ENCODE measurements around the gene GRAMD1A.

DNA sequence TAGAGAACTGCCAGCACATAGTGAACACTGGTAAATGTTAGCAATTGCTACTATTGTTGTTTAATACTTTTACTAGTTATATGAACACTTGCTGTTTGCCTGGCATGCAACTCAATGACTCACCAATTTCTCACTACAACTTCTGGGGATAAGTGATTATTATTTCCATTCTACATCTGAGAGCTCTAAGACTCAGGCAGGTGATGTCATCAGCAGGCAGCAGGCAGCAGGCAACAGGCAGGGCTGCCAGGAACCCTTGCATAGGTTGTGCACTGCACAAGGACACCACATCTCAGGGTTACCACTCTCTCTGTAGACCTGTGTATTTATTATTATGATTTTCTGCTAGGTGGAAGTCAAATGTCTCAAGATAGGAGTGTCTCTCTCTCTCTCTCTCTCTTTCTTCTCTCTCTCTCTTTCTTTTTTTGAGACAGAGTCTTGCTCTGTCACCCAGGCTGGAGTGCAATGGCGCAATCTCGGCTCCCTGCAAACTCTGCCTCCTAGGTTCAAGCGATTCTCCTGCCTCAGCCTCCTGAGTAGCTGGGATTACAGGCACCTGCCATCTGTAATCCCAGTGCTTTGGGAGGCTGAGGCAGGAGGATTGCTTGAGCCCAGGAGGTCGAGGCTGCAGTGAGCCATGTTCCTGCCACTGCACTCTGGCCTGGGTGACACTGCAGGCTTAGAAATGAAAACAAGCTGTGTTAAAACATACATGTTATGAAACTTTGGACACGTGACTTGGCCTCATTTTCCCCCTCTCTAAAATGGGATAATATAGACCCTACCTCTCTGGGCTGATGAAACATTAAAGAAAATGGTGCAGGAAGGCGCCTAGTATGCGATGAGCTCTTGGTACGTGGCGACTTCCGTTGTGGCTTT, 64.1 kb downstream of the GRAMD1A start:
- no peak for TF ChIP-seq POLR2A (IDR thresholded peaks at IDR 0.05; ENCODE audit: extremely low read depth, insufficient read length)
- TF ChIP-seq, protein P1, sequence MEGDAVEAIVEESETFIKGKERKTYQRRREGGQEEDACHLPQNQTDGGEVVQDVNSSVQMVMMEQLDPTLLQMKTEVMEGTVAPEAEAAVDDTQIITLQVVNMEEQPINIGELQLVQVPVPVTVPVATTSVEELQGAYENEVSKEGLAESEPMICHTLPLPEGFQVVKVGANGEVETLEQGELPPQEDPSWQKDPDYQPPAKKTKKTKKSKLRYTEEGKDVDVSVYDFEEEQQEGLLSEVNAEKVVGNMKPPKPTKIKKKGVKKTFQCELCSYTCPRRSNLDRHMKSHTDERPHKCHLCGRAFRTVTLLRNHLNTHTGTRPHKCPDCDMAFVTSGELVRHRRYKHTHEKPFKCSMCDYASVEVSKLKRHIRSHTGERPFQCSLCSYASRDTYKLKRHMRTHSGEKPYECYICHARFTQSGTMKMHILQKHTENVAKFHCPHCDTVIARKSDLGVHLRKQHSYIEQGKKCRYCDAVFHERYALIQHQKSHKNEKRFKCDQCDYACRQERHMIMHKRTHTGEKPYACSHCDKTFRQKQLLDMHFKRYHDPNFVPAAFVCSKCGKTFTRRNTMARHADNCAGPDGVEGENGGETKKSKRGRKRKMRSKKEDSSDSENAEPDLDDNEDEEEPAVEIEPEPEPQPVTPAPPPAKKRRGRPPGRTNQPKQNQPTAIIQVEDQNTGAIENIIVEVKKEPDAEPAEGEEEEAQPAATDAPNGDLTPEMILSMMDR (IDR thresholded peaks at IDR 0.05; ENCODE audit: low read depth, low read length) = no peak

Data from NB4 (cell line).